ENCODE measurements around the gene GNAZ. TPM values are rescaled to one million over a fixed set of nuclear protein-coding genes. Genes with fewer than 3 reads are reported as not detected.
A peak's percentile ranks its signal among the peaks of the same experiment; 100 is the strongest.

Gene GNAZ
- total and polyA plus RNA-seq, 2 donors from 2014 or later = 3.7 to 5.7 TPM

- Histone ChIP-seq H3K4me1 (ENCODE audit: control insufficient read depth in 2 of 3, insufficient read depth in 2 of 3, low read depth in 1 of 3, low read length in 3 of 3) (peaks cover 0 to 7% (median 0%) of the 10 kb centered on the region in 3 donors), H3K27me3 (ENCODE audit: control insufficient read depth, insufficient read depth, low read length) (no peaks in the 10 kb centered on the region), H3K27ac (ENCODE audit: low read depth in 2 of 2, low read length in 2 of 2) (no peak overlapping the region), H3K9me3 (ENCODE audit: control insufficient read depth in 2 of 3, insufficient read depth in 1 of 3, low read length in 3 of 3) (no peaks in the 10 kb centered on the region), H3K4me3 (ENCODE audit: low read length in 3 of 3) (no peak overlapping the region), H3K36me3 (ENCODE audit: control insufficient read depth in 2 of 3, insufficient read depth in 3 of 3, low read length in 3 of 3) (no peaks in the 10 kb centered on the region), H3K9ac (ENCODE audit: low read length in 3 of 3) (no peak overlapping the region)
- DNase-seq (peak in 3 of 5 donors; percentile 5 to 54 (median 29)), FAIRE-seq (no peak)
- no peak for TF ChIP-seq CTCF (IDR thresholded peaks at IDR 0.05; ENCODE audit: borderline replicate concordance, extremely low read depth, insufficient read depth)
- intact Hi-C loops (cut with DNase I) = no loop called here
Observed at GRCh38 chr22:23067023-23067650, 3.2 kb upstream of the GNAZ start.

- Histone ChIP-seq H3K36me3 (ENCODE audit: control insufficient read depth in 2 of 3, insufficient read depth in 3 of 3, low read length in 3 of 3) (no peaks in the 10 kb centered on the region), H3K4me3 (ENCODE audit: low read length in 3 of 3) (no peak overlapping the region), H3K27ac (ENCODE audit: low read depth in 2 of 2, low read length in 2 of 2) (no peak overlapping the region), H3K4me1 (ENCODE audit: control insufficient read depth in 2 of 3, insufficient read depth in 2 of 3, low read depth in 1 of 3, low read length in 3 of 3) (peaks cover 0 to 7% (median 0%) of the 10 kb centered on the region in 3 donors), H3K9ac (ENCODE audit: low read length in 3 of 3) (no peak overlapping the region), H3K9me3 (ENCODE audit: control insufficient read depth in 2 of 3, insufficient read depth in 1 of 3, low read length in 3 of 3) (no peaks in the 10 kb centered on the region), H3K27me3 (ENCODE audit: control insufficient read depth, insufficient read depth, low read length) (no peaks in the 10 kb centered on the region)
- no peak for TF ChIP-seq CTCF (IDR thresholded peaks at IDR 0.05; ENCODE audit: borderline replicate concordance, extremely low read depth, insufficient read depth)
- DNase-seq (peak in 2 of 5 donors; percentile 3 to 18), FAIRE-seq (no peak)
- intact Hi-C loops (cut with DNase I) = no loop called here
Observed at GRCh38 chr22:23067691-23068090, 2.6 kb upstream of the GNAZ start.

DNA sequence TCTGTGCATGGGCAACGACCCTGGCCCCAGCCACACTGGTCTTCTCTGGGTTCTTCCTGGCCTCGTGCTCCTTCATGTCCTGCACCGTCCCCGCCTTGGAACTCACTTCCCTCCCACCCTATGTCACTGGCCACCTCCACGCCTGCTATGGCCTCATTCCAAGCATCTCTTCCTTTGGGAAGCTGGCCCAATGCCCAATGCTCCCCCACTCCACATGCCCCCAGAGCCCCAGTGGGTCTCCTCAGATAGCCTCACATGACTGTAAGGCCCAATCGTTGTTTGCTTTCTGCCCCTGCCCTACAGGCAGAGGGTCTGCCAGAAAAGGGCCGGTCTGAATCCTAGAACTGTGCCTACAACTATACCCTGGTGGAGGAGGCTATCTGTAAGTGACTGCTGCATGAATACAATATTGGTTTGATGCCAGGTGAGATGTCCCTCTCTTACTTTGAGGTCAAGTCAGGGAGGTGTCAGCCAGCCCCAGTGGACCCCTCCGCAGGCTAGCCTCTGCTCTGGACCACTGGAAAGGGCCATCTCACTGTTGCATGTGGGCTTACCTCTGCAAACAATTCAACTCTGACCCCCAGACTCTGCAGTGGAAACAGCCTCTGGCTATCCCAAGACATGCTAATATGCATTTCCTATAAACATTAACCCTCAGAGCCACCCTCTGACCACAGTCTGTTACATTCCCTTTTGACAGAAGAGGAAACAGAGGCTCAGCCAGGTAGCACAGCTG, 2.1 kb upstream of the GNAZ start:
- TF ChIP-seq CTCF (IDR thresholded peaks at IDR 0.05; ENCODE audit: borderline replicate concordance, extremely low read depth, insufficient read depth) = no peak
- Histone ChIP-seq H3K27me3 (ENCODE audit: control insufficient read depth, insufficient read depth, low read length) (no peaks in the 10 kb centered on the region), H3K36me3 (ENCODE audit: control insufficient read depth in 2 of 3, insufficient read depth in 3 of 3, low read length in 3 of 3) (no peaks in the 10 kb centered on the region), H3K9ac (ENCODE audit: low read length in 3 of 3) (no peak overlapping the region), H3K27ac (ENCODE audit: low read depth in 2 of 2, low read length in 2 of 2) (no peak overlapping the region), H3K4me1 (ENCODE audit: control insufficient read depth in 2 of 3, insufficient read depth in 2 of 3, low read depth in 1 of 3, low read length in 3 of 3) (peaks cover 0 to 7% (median 0%) of the 10 kb centered on the region in 3 donors), H3K9me3 (ENCODE audit: control insufficient read depth in 2 of 3, insufficient read depth in 1 of 3, low read length in 3 of 3) (no peaks in the 10 kb centered on the region), H3K4me3 (ENCODE audit: low read length in 3 of 3) (no peak overlapping the region)
- DNase-seq (peak in 3 of 5 donors; percentile 8 to 60 (median 45)), FAIRE-seq (no peak)
- intact Hi-C loops (cut with DNase I) = no loop called here
